Right lobe of liver (tissue), 4 donors: ENCODE data around the gene TOMM20.

Experiments
- POLR2A ChIP-seq: fragments of 450-650 bp; IDR thresholded peaks from one replicate; pipeline ENCODE4 v1.6.1; 2017; ENCODE audit warnings: antibody characterized with exemption, mild to moderate bottlenecking
- TF ChIP-seq, protein P1 (sequence below), 4 donors: fragments of 200-600 bp in 3 of 4; fragments of 450-650 bp in 1 of 4; IDR thresholded peaks; one replicate each; pipeline versions ENCODE4 v1.5.1 to v1.8.0; 2016 to 2022; ENCODE audit warnings: antibody characterized with exemption in 4 of 4, mild to moderate bottlenecking in 2 of 4
- donor health status: DM: no; HTN: no; CAD: no.
- donor health status: DM: no; HTN: no; CAD: no.
- donor health status: DM: no; HTN: yes; CAD: no.

DNA sequence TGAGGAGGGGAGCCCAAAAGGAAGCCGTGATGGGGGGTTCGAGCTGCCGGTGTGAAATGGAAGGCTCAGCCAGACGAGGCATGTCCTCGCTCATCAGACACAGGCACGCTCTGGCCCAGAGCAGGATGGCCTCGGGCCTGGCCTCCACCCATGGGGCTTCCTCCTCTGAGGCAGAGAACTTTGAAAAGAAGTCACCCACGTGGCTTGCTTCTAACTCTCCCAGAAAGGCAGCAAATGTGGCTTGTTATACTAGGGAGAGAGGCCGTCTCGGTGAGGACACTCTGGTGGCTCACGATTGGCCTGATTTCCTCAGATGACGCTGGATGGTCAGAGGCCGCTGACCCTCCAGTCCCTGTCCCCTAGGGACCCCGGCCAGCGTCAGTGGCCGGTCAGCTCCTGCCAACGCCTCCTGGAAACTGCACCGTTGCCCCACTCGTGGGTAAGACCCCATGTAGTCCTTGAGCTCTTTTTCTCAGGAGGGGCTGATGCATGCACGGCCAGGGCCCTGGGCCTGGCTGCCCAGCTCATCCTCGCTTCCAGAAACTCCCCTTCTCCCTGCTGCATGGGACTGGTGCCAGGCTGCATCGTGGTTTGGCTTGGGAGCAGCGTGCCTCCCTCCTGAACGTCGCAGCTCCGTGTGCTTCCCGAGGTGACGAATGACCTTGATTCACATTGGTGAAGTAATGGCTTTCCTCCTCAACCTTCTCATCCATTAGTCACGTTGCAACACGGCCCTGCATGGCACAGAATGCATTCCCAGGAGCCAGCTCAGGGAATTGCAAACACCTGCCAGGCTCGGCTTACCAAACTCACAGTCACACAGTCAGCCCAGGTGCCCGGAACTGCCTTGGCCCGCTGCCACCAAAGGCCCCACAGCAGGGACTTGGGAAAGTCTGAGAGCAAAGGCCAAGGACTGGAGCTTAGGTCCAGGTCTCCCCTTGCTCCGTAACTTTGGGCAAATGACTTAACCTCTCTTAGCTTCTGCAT is 58.8 kb downstream of the TOMM20 start:
- TF ChIP-seq, protein P1, sequence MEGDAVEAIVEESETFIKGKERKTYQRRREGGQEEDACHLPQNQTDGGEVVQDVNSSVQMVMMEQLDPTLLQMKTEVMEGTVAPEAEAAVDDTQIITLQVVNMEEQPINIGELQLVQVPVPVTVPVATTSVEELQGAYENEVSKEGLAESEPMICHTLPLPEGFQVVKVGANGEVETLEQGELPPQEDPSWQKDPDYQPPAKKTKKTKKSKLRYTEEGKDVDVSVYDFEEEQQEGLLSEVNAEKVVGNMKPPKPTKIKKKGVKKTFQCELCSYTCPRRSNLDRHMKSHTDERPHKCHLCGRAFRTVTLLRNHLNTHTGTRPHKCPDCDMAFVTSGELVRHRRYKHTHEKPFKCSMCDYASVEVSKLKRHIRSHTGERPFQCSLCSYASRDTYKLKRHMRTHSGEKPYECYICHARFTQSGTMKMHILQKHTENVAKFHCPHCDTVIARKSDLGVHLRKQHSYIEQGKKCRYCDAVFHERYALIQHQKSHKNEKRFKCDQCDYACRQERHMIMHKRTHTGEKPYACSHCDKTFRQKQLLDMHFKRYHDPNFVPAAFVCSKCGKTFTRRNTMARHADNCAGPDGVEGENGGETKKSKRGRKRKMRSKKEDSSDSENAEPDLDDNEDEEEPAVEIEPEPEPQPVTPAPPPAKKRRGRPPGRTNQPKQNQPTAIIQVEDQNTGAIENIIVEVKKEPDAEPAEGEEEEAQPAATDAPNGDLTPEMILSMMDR (IDR thresholded peaks at IDR 0.05), result no peak
- peak; percentile 95 for TF ChIP-seq POLR2A
